ENCODE results near the gene MAGEC1. TPM values are rescaled to one million over a fixed set of nuclear protein-coding genes. Genes with fewer than 3 reads are reported as not detected.

The MAGEC1 gene
- total and polyA plus RNA-seq, 12 donors = not detected

DNA sequence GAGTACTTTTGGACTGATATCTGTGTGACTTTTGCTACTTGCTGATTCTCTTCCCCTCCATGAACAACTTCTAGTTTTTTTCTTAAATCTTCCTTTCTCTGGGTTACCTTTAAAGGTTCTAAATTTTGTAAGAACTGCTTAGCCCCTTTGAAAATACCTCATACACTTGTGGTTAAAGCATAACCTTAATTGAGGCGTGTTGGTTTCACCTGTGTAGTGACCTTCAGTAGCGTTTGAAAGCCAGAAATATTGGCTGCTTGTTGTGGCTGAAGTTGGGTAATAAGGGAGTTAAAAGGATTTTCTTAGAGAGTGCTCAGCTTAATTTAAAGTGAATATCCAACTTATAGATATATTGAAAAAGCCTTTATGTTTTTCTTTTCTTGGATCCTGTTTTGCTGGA lies 32.0 kb downstream of the MAGEC1 start:
- Histone ChIP-seq H3K4me3 (no peak overlapping the region), H3K36me3 (replicated peaks in 1 of 2) (no peaks in the 10 kb centered on the region), H3K27me3 (no peaks in the 10 kb centered on the region), H3K4me1 (replicated peaks in 1 of 2) (no peaks in the 10 kb centered on the region), H3K9me3 (replicated peaks in 1 of 3) (no peaks in the 10 kb centered on the region), H3K27ac (no peak overlapping the region)
- intact Hi-C loops (cut with DNase I) = no loop called here
- DNase-seq = no peak
- 68 to 82% (median 74%) methylated on average over 2 of the region's 2 CpGs for WGBS, 4 donors
- TF ChIP-seq, protein P1, sequence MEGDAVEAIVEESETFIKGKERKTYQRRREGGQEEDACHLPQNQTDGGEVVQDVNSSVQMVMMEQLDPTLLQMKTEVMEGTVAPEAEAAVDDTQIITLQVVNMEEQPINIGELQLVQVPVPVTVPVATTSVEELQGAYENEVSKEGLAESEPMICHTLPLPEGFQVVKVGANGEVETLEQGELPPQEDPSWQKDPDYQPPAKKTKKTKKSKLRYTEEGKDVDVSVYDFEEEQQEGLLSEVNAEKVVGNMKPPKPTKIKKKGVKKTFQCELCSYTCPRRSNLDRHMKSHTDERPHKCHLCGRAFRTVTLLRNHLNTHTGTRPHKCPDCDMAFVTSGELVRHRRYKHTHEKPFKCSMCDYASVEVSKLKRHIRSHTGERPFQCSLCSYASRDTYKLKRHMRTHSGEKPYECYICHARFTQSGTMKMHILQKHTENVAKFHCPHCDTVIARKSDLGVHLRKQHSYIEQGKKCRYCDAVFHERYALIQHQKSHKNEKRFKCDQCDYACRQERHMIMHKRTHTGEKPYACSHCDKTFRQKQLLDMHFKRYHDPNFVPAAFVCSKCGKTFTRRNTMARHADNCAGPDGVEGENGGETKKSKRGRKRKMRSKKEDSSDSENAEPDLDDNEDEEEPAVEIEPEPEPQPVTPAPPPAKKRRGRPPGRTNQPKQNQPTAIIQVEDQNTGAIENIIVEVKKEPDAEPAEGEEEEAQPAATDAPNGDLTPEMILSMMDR (IDR thresholded peaks at IDR 0.05) = no peak
- TF ChIP-seq POLR2A (IDR thresholded peaks at IDR 0.05) = no peak

DNA sequence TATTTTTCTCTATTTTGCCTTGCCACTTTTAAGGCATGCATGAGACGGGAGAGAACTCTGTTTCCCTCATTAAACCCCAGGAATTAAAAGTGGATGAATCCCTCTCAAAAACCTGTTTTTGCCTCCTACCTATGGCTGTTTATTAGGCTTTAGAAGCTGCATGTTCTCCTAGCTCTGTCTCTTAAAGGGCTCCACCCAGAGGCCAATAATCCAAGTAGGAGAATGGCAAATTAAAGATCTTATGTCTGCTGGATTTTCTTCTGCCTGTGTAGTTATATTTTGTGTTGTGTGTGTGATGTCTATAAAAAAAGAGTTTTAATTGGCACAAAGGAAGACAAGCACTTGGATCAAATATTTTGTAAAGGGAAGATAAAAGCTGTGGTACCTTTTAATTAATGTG lies 32.4 kb downstream of the MAGEC1 start:
- TF ChIP-seq, protein P1 (IDR thresholded peaks at IDR 0.05) = no peak
- no peak for TF ChIP-seq POLR2A (IDR thresholded peaks at IDR 0.05)
- H3K4me1 ChIP-seq (replicated peaks in 1 of 2) = no peaks in the 10 kb centered on the region
- H3K27ac ChIP-seq = no peak overlapping the region
- H3K9me3 ChIP-seq (replicated peaks in 1 of 3) = no peaks in the 10 kb centered on the region
- no peak overlapping the region for H3K4me3 ChIP-seq
- no peak for DNase-seq
- no peaks in the 10 kb centered on the region for H3K27me3 ChIP-seq
- WGBS, 4 donors = 46 to 75% (median 59%) methylated on average over 1 of the region's 1 CpG
- intact Hi-C loops (cut with DNase I) = no loop called here
- no peaks in the 10 kb centered on the region for H3K36me3 ChIP-seq (replicated peaks in 1 of 2)

DNA sequence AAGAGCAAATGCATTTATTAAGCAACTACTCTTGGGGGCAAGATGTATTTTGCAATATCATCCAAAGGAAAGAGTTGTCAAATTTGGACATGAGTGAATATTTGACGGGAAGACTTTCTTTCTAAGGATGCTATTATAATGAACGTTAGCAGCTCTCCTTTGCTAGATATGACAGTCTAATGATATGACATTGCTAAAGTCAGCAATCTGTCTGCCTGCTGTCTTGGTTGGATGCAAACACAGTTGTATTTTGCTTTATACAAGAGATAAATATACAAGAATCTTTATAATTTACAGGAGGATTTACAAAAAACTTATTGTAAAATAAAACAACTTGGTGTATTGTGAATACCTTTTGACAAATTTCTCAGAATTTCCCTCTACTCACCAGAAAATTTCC lies 37.5 kb downstream of the MAGEC1 start:
- no peaks in the 10 kb centered on the region for H3K9me3 ChIP-seq (replicated peaks in 1 of 3)
- DNase-seq = no peak
- H3K36me3 ChIP-seq (replicated peaks in 1 of 2) = no peaks in the 10 kb centered on the region
- no peak for TF ChIP-seq POLR2A (IDR thresholded peaks at IDR 0.05)
- TF ChIP-seq, protein P1 (IDR thresholded peaks at IDR 0.05) = no peak
- WGBS, 4 donors = 58 to 78% (median 70%) methylated on average over 2 of the region's 2 CpGs
- H3K27ac ChIP-seq = no peak overlapping the region
- no peak overlapping the region for H3K4me3 ChIP-seq
- H3K27me3 ChIP-seq = no peaks in the 10 kb centered on the region
- no peaks in the 10 kb centered on the region for H3K4me1 ChIP-seq (replicated peaks in 1 of 2)
- intact Hi-C loops (cut with DNase I) = no loop called here

DNA sequence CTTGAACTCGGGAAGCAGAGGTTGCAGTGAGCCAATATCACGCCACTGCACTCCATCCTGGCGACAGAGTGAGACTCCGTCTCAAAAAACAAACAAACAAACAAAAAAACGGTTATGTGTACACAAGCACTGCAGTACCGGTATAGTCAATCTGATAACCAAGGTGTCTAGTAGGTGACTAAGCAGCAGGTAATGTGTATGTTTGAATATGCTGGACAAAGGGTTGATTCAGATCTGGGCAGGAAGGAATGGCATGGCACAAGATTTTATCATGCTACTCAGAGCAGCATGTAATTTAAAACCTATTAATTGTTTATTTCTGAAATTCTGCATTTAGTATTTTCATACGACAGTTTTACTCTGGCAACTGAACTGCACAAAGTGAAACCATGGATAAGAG lies 41.7 kb downstream of the MAGEC1 start:
- intact Hi-C loops (cut with DNase I) = no loop called here
- no peaks in the 10 kb centered on the region for H3K9me3 ChIP-seq (replicated peaks in 1 of 3)
- TF ChIP-seq, protein P1 (IDR thresholded peaks at IDR 0.05) = no peak
- no peak for TF ChIP-seq POLR2A (IDR thresholded peaks at IDR 0.05)
- WGBS, 4 donors = 66 to 90% (median 71%) methylated on average over 5 to 7 of the region's 7 CpGs
- DNase-seq = no peak
- no peak overlapping the region for H3K4me3 ChIP-seq
- no peaks in the 10 kb centered on the region for H3K36me3 ChIP-seq (replicated peaks in 1 of 2)
- no peak overlapping the region for H3K27ac ChIP-seq
- H3K27me3 ChIP-seq = no peaks in the 10 kb centered on the region
- no peaks in the 10 kb centered on the region for H3K4me1 ChIP-seq (replicated peaks in 1 of 2)

All from adrenal gland (tissue), 12 donors.